Right atrium auricular region (tissue), 2 donors: ENCODE results near the gene CEP170. TPM values are rescaled to one million over a fixed set of nuclear protein-coding genes. Genes with fewer than 3 reads are reported as not detected.

Source experiments
- DNase-seq: peaks from one replicate; pipeline ENCODE4 v3.0.0-alpha.2; 2019; ENCODE audit warnings: low spot score
- H3K27ac ChIP-seq, 2 donors: fragments of 200-600 bp; sonication (generic); 1 replicate in 1 of 2; 2 replicates in 1 of 2; pipeline ENCODE4 v1.5.1; 2016 to 2019
- H3K27me3 ChIP-seq, 2 donors: fragments of 200-600 bp; sonication (generic); one replicate each; pipeline versions ENCODE4 v1.5.1 to v1.6.0; 2017 to 2019
- H3K36me3 ChIP-seq: fragments of 200-600 bp; sonication (generic); one replicate; pipeline ENCODE4 v1.5.1; 2016
- H3K4me1 ChIP-seq, 2 donors: fragments of 200-600 bp; sonication (generic); one replicate each; pipeline versions ENCODE4 v1.5.1 to v1.6.0; 2017 to 2019
- H3K4me3 ChIP-seq, 2 donors: fragments of 200-600 bp; sonication (generic); 1 replicate in 1 of 2; 2 replicates in 1 of 2; pipeline ENCODE4 v1.5.1; 2017 to 2019; ENCODE audit warnings: mild to moderate bottlenecking in 1 of 2, moderate library complexity in 1 of 2
- H3K9me3 ChIP-seq, 2 donors: fragments of 200-600 bp; sonication (generic); one replicate each; pipeline ENCODE4 v1.5.1; 2019
- CTCF ChIP-seq, 2 donors: fragments of 200-600 bp; sonication (generic); IDR thresholded peaks; one replicate each; pipeline ENCODE4 v1.5.1; 2019; ENCODE audit warnings: antibody characterized with exemption in 2 of 2
- total RNA-seq, 2 donors: library from RNA; depleted of rRNA; stranded (reverse); fragments of >200 nt; gene quantifications; one replicate each; pipeline ENCODE4 v1.1.0, GENCODE V29; 2016

CEP170 gene
- total RNA-seq, 2 donors from 2014 or later: 28.4 to 29.1 TPM

DNA sequence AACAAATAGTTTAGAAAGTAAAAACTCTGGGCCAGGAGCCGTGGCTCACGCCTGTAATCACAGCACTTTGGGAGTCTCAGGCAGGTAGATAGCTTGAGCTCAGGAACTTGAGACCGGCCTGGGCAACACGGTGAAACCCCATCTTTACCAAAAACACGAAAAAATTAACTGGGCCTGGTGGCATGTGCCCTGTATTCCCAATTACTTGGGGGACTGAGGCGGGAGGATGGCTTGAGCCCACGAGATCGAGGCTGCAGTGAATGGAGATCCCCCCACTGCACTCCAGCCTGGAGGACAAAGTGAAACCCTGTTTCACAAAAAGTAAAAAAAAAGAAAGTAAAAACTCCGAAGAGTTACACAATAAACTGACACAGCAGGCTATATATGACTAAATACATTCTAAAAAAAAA lies 10.6 kb downstream of the CEP170 start:
- H3K27ac ChIP-seq: no peak overlapping the region
- no peaks in the 10 kb centered on the region for H3K9me3 ChIP-seq
- H3K36me3 ChIP-seq: no peaks in the 10 kb centered on the region
- no peaks in the 10 kb centered on the region for H3K27me3 ChIP-seq
- no peak for DNase-seq
- peaks cover 0 to 20% of the 10 kb centered on the region in 2 donors for H3K4me1 ChIP-seq
- H3K4me3 ChIP-seq: no peak overlapping the region
- no peak for TF ChIP-seq CTCF (IDR thresholded peaks at IDR 0.05)

DNA sequence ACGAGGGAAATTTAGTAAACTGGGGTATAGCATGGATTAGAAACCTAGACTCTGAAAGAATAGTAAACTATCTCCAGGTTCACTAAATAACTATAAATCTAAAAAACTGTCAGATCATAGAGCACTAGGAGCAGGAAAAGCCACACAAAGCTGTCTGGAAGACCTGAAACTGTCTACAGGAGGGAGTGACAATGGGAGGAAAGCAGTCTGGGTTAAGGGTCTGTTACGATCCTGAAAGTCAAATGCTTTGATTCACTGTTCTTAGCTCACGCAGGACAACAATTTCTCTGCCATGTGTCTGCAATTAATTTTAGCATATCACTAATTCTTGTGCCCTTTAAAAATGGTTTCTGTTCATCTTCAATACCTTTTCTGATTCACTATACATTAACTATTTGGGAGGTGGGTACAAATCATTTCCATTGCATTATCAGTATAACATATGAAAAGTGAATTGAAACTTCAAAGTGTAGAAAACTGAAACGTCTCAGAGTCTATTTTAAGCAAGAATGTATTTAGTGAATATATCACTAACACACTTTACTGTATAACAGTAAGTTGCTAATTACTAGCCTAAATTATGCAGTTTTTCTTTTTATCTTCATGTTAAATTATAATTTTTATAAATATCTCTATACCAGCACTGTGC lies 18.4 kb downstream of the CEP170 start:
- Histone ChIP-seq H3K9me3 (peaks cover 0 to 7% of the 10 kb centered on the region in 2 donors), H3K4me3 (no peak overlapping the region), H3K27ac (peak overlapping the region in 1 of 2 donors; percentile 13), H3K4me1 (peaks cover 0 to 22% of the 10 kb centered on the region in 2 donors), H3K36me3 (no peaks in the 10 kb centered on the region), H3K27me3 (no peaks in the 10 kb centered on the region)
- no peak for DNase-seq
- TF ChIP-seq CTCF (IDR thresholded peaks at IDR 0.05): no peak

GRCh38 chr1:243234978-243235647 lies 20.0 kb downstream of the CEP170 start:
- no peak overlapping the region for H3K4me3 ChIP-seq
- no peaks in the 10 kb centered on the region for H3K36me3 ChIP-seq
- TF ChIP-seq CTCF (IDR thresholded peaks at IDR 0.05): no peak
- H3K9me3 ChIP-seq: peaks cover 0 to 23% of the 10 kb centered on the region in 2 donors
- H3K27me3 ChIP-seq: no peaks in the 10 kb centered on the region
- peaks cover 0 to 22% of the 10 kb centered on the region in 2 donors for H3K4me1 ChIP-seq
- DNase-seq: no peak
- H3K27ac ChIP-seq: no peak overlapping the region

- Histone ChIP-seq H3K4me3 (no peak overlapping the region), H3K27ac (no peak overlapping the region), H3K36me3 (no peaks in the 10 kb centered on the region), H3K27me3 (no peaks in the 10 kb centered on the region), H3K9me3 (peaks cover 0 to 33% of the 10 kb centered on the region in 2 donors), H3K4me1 (peaks cover 0 to 22% of the 10 kb centered on the region in 2 donors)
- no peak for TF ChIP-seq CTCF (IDR thresholded peaks at IDR 0.05)
- no peak for DNase-seq
These were observed 21.2 kb downstream of the CEP170 start for GRCh38 chr1:243233908-243234307.

GRCh38 chr1:243230914-243231313 lies 24.2 kb downstream of the CEP170 start:
- TF ChIP-seq CTCF (IDR thresholded peaks at IDR 0.05): no peak
- DNase-seq: no peak
- Histone ChIP-seq H3K9me3 (peaks cover 0 to 33% of the 10 kb centered on the region in 2 donors), H3K36me3 (no peaks in the 10 kb centered on the region), H3K27me3 (no peaks in the 10 kb centered on the region), H3K27ac (no peak overlapping the region), H3K4me1 (peaks cover 0 to 11% of the 10 kb centered on the region in 2 donors), H3K4me3 (no peak overlapping the region)
